ENCODE results near the gene GNPTAB.

DNA sequence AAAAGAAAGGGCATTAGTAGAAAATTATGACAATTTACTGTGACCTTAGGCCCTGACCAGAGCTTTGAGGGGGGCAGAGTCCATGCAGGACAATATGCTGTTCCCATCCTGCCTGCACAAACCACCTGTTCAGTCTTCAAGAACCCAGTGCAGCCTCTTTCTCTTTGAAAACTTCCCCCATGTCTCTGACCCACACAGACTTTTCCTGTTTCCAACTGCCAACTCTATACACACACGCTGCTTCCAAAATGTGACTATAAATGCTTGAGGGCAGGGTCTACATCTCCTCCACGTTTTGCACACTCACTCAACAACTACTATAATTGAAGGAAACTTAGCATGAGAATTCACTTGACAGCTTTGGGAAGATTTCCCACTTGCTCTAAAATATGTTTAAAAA, 54.9 kb downstream of the GNPTAB start:
- TF ChIP-seq, protein P1, sequence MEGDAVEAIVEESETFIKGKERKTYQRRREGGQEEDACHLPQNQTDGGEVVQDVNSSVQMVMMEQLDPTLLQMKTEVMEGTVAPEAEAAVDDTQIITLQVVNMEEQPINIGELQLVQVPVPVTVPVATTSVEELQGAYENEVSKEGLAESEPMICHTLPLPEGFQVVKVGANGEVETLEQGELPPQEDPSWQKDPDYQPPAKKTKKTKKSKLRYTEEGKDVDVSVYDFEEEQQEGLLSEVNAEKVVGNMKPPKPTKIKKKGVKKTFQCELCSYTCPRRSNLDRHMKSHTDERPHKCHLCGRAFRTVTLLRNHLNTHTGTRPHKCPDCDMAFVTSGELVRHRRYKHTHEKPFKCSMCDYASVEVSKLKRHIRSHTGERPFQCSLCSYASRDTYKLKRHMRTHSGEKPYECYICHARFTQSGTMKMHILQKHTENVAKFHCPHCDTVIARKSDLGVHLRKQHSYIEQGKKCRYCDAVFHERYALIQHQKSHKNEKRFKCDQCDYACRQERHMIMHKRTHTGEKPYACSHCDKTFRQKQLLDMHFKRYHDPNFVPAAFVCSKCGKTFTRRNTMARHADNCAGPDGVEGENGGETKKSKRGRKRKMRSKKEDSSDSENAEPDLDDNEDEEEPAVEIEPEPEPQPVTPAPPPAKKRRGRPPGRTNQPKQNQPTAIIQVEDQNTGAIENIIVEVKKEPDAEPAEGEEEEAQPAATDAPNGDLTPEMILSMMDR (IDR thresholded peaks at IDR 0.05): no peak
- TF ChIP-seq POLR2A (IDR thresholded peaks at IDR 0.05) (no peak), EP300 (IDR thresholded peaks at IDR 0.05) (no peak), POLR2AphosphoS5 (IDR thresholded peaks at IDR 0.05) (no peak)

Data from sigmoid colon (tissue), 4 donors.